SHP77 treated with DMSO at 0.1 percent for 48 hours (cell line): ENCODE data around the gene GRK7.

Source experiments
- DNase-seq: peaks from one replicate; lab custom pipeline; 2025; lab: John Stamatoyannopoulos, UW

Gene GRK7

GRCh38 chr3:141763088-141763750 is at the start of gene GRK7:
Gene GRK7, plus strand, starts transcription at chr3:141763408. Its CDS starts 14,877 bp downstream, at chr3:141778285.
- DNase-seq = no peak

- no peak for DNase-seq
These were observed 48.5 kb upstream of the GRK7 start for GRCh38 chr3:141714671-141715070.

- DNase-seq = no peak
These were observed 41.1 kb upstream of the GRK7 start for GRCh38 chr3:141722081-141722480.

GRCh38 chr3:141722648-141723047 is 40.6 kb upstream of the GRK7 start:
- no peak for DNase-seq

GRCh38 chr3:141723255-141723654 is 40.0 kb upstream of the GRK7 start:
- no peak for DNase-seq

- no peak for DNase-seq
These were observed 39.0 kb upstream of the GRK7 start for GRCh38 chr3:141724186-141724585.

- DNase-seq = no peak
These were observed 38.2 kb upstream of the GRK7 start for GRCh38 chr3:141725036-141725435.

- no peak for DNase-seq
These were observed 36.7 kb upstream of the GRK7 start for GRCh38 chr3:141726483-141726882.

GRCh38 chr3:141728355-141728892 is 34.8 kb upstream of the GRK7 start:
- no peak for DNase-seq

GRCh38 chr3:141729240-141729639 is 34.0 kb upstream of the GRK7 start:
- DNase-seq = no peak

GRCh38 chr3:141735176-141735575 is 28.0 kb upstream of the GRK7 start:
- no peak for DNase-seq

- DNase-seq = no peak
These were observed 27.3 kb upstream of the GRK7 start for GRCh38 chr3:141735770-141736465.

- no peak for DNase-seq
These were observed 26.1 kb upstream of the GRK7 start for GRCh38 chr3:141737093-141737492.

- DNase-seq = no peak
These were observed 25.6 kb upstream of the GRK7 start for GRCh38 chr3:141737678-141738021.

- DNase-seq = peak; percentile 76
These were observed 25.0 kb upstream of the GRK7 start, which contains the start of gene RNF7 for GRCh38 chr3:141738022-141738890. Gene RNF7, plus strand, starts transcription at chr3:141738298. Its CDS starts 44 bp downstream, at chr3:141738342.

- peak; percentile 19 for DNase-seq
These were observed 24.3 kb upstream of the GRK7 start for GRCh38 chr3:141738891-141739363.

- DNase-seq = no peak
These were observed 23.5 kb upstream of the GRK7 start for GRCh38 chr3:141739731-141740130.

GRCh38 chr3:141740349-141740748 is 22.9 kb upstream of the GRK7 start:
- DNase-seq = no peak

GRCh38 chr3:141743305-141743704 is 19.9 kb upstream of the GRK7 start:
- DNase-seq = no peak

- DNase-seq = no peak
These were observed 16.2 kb upstream of the GRK7 start for GRCh38 chr3:141746962-141747361.

GRCh38 chr3:141753399-141753798 is 9.8 kb upstream of the GRK7 start:
- DNase-seq = no peak

- no peak for DNase-seq
These were observed 9.2 kb upstream of the GRK7 start for GRCh38 chr3:141754032-141754431.
